NCI-H2171 treated with DMSO at 0.1 percent for 48 hours (cell line): ENCODE data around the gene GADD45G.

Source experiments
- DNase-seq: peaks from one replicate; lab custom pipeline; 2025; lab: John Stamatoyannopoulos, UW

The GADD45G gene

GRCh38 chr9:89630508-89630907 lies 25.7 kb downstream of the GADD45G start:
- no peak for DNase-seq

- no peak for DNase-seq
Measured at GRCh38 chr9:89631384-89631783, 26.6 kb downstream of the GADD45G start.

GRCh38 chr9:89632192-89632733 lies 27.5 kb downstream of the GADD45G start:
- DNase-seq: no peak

GRCh38 chr9:89632736-89633135 lies 27.9 kb downstream of the GADD45G start:
- no peak for DNase-seq

- no peak for DNase-seq
Measured at GRCh38 chr9:89633404-89633803, 28.6 kb downstream of the GADD45G start.

- DNase-seq: no peak
Measured at GRCh38 chr9:89633920-89634319, 29.1 kb downstream of the GADD45G start.

- DNase-seq: peak; percentile 84
Measured at GRCh38 chr9:89634995-89635742, 30.4 kb downstream of the GADD45G start.

- peak; percentile 66 for DNase-seq
Measured at GRCh38 chr9:89635816-89636215, 31.0 kb downstream of the GADD45G start.

GRCh38 chr9:89637787-89638186 lies 33.0 kb downstream of the GADD45G start:
- no peak for DNase-seq

GRCh38 chr9:89638359-89638758 lies 33.5 kb downstream of the GADD45G start:
- DNase-seq: no peak

- no peak for DNase-seq
Measured at GRCh38 chr9:89638893-89639292, 34.1 kb downstream of the GADD45G start.

- DNase-seq: no peak
Measured at GRCh38 chr9:89639367-89639795, 34.6 kb downstream of the GADD45G start.

- DNase-seq: no peak
Measured at GRCh38 chr9:89639961-89640360, 35.1 kb downstream of the GADD45G start.

- DNase-seq: no peak
Measured at GRCh38 chr9:89640361-89640760, 35.5 kb downstream of the GADD45G start.

GRCh38 chr9:89640801-89641200 lies 36.0 kb downstream of the GADD45G start:
- no peak for DNase-seq

- no peak for DNase-seq
Measured at GRCh38 chr9:89641980-89642379, 37.2 kb downstream of the GADD45G start.

- peak; percentile 12 for DNase-seq
Measured at GRCh38 chr9:89642789-89643188, 38.0 kb downstream of the GADD45G start.

- no peak for DNase-seq
Measured at GRCh38 chr9:89646189-89646939, 41.6 kb downstream of the GADD45G start.

- DNase-seq: no peak
Measured at GRCh38 chr9:89647366-89648128, 42.7 kb downstream of the GADD45G start.

- no peak for DNase-seq
Measured at GRCh38 chr9:89648247-89649000, 43.6 kb downstream of the GADD45G start.

GRCh38 chr9:89649039-89649691 lies 44.4 kb downstream of the GADD45G start:
- no peak for DNase-seq
